ENCODE data around the gene CARD10.

The CARD10 gene

DNA sequence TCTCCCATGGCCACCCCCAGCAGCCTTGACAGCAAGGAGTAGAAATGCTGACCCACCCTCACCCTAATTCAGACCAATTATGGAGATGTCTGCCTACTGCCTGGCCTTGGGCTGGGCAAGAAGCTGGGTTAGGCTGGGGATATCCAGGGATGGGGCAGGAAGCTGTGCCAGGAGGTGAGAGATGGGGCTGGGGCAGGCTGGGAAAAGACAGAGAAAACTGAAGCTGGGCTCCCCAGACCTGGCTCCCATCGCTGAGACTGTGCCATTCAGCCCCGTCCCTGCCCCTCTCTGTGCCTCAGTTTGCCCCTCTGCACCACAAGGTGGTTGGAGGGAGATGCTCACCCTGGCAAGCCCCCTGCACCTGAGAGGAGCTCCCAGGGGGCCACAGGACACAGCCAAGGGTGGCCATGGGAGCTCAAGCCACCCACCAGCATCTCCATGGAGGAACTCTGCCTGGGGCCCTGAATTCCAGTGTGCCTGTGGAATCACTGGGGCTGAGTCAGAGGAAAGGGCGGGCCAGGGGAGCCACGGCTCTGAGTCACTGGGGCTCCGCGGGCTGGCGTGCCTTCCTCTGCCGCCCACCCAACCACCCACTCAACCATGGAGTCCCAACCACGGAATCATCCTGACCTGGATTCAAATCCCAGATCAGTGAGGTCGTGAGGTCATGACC lies 6.0 kb upstream of the CARD10 start:
- no peak for DNase-seq

GRCh38 chr22:37522482-37522881 lies 3.3 kb upstream of the CARD10 start:
- DNase-seq, result no peak

DNA sequence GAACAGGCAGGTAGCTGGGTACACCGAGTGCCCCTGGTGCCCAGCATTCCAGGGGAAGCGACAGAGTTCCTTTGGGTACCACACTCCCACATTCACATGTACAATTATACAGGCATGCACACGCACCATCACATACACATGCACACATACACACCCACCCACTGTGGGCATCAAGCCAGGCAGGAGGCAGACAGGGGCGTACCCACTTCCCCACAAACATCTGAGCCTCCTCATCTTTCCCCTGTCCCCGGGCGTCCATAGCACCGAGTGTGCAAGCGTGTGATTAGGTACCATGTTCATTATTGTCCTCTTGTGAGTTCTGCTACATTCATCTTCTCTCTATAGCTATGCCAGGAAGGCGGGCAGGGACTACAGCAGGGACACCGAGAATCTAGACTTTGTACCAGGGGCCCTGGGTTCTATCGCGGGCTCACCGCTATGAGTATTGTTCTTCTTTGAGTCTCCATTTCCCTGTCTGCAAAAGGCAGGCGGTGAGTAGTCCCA lies 2.1 kb upstream of the CARD10 start:
- no peak for DNase-seq

DNA sequence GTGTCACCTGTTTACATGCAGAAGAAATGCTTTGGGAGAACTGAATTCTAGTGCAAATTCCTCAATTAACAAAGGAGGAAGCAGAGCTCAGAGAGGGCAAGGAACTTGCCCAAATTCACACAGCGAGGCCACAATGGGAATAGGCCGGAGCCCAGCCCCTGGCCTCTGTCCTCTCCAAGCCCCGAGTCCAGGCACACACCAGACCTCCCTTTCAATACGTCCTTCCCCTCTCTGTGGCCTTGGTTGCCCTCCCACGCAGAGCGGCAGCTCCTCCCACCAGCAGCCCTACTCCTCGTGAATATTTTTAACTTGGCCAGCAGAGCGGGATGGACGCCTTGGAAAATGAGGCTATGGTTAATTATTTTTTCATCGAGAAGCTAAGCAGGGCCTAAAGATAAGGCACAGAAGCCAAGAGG lies 1.6 kb upstream of the CARD10 start:
- no peak for DNase-seq

DNA sequence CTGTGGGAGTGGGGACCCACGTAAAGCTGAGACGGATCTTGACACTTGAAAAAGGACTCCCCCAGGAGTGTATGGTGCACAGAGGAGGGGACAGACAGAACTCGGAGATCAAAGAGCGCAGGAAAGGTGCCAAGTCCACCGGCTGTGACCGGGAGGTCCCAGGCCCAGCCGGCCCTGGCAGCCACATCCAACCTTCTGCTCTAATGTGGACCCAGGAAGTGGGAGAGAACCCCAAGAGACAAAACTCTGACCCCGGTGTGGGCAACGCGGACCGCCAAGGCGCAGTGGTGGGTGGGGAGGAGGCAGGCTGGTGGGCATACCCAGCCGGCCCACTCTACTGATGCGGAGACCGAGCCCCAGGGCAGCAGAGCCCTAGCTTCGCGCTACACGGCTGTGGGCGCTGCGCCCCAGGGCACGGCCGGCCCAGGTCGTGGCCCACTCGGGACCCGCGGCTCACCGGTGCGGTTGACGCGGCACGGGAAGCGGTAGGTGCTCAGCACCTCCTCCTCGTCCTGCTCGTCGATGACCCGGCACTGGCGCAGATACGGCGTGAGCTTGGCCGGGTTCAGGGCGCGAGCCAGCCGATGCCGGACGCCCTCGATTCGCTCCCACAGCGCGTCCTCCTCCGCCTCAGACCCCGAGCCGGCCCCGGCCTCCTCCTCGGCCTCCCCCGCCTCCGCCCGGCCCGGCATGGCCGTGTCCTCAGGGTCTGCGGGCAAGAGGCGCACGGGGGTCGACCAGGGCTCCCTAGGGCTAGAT lies 527 bp downstream of the CARD10 start:
- DNase-seq, result no peak

- no peak for DNase-seq
These were observed 1.3 kb downstream of the CARD10 start for GRCh38 chr22:37517826-37518450.

- no peak for DNase-seq
These were observed 2.8 kb downstream of the CARD10 start for GRCh38 chr22:37516456-37516855.

GRCh38 chr22:37515901-37516300 lies 3.3 kb downstream of the CARD10 start:
- no peak for DNase-seq

GRCh38 chr22:37514526-37515051 lies 4.6 kb downstream of the CARD10 start:
- no peak for DNase-seq

GRCh38 chr22:37511395-37512104 lies 7.7 kb downstream of the CARD10 start:
- DNase-seq, result no peak

DNA sequence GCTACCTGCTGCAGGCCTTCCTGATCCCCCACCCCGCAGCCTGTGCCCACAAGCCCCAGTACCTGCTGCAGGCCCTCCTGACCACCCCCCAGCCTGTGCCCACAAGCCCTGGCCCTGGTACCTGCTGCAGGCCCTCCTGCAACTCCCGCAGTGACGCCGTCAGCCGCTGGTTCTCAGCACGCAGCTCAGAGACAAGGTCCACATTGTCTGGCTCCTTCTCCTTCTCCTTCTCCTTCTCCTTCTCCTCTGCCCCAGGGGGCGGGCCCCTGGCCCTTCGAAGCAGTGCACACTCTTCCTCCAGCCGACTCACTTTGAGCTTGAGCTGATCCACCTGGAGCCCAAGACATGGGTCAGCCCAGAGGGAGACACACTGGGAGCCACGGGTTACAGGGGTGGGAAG lies 9.1 kb downstream of the CARD10 start:
- DNase-seq, result no peak

DNA sequence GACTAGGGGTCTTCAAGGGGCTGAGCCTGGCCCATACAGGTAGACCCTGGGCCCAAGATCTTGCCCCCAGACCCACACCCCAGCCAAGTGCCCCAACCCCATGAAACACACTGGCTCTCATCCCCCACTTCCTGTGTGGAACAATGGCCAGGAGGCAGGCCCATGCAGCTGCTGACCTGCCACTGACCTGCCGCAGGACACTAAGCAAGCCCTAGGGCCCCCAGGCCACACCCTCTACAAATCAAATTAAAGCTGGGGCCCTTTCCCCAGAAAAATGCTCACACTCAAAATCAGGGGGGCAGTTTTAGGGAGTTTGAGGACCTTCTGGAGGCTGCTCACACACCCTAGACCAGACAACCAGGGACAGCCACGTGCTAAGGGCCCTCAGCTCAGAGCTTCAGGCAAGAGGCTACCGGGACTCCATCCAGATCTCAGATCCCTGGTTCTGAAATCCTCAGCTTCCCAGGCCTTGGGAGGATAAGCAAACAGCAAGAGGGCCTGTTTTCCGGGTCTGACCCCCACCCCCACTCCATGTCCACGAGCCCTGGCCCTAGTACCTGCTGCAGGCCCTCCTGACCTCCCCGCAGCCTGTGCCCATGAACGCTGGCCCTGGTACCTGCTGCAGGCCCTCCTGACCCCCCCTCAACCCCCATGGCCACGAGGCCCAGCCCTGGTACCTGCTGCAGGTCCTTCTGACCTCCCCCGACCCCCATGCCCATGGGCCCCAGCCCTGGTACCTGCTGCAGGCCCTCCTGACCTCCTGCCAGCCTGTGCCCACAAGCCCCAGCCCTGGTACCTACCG lies 10.0 kb downstream of the CARD10 start:
- no peak for DNase-seq

- no peak for DNase-seq
These were observed 10.7 kb downstream of the CARD10 start for GRCh38 chr22:37508431-37508992.

- no peak for DNase-seq
These were observed 11.5 kb downstream of the CARD10 start for GRCh38 chr22:37507731-37508130.

DNA sequence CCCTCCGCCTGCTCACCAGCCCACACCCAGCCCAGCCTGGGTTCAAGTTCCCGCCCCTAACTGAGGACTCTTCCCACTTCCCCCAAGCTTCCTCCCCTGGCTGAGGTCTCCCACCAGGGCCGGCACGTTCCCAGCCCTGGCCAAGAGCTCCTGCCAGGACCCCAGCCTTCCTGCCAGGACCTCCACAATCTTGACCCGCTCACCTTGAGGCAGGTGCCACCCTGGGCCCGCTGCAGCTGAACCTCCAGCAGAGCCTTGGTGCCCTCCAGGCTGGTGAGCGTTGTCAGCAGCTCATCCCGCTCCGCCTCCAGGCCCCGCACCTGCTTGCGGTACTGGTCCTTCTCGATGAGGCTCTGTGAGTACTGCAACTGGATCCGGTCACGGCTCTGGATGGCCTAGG lies 13.2 kb downstream of the CARD10 start:
- DNase-seq, result no peak

DNA sequence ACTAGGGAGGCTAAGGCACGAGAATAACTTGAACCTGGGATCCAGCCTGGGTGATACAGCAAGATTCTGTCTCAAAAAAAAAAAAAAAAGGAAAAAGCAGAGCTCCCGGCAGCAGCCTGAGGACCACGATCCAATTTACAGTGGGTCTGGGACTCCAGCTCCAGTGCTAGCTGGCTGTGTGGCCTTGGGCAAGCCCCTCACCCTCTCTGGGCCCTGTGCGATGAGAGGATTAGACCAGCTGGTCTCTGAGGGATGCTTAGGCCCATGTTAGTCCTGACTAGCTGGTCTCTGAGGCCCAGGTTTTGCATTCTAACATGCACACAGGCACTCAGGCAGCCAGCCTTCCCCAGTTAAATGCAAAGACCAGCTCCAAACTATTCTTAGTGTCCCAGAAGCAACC lies 13.7 kb downstream of the CARD10 start:
- DNase-seq, result no peak

- DNase-seq, result no peak
These were observed 14.3 kb downstream of the CARD10 start for GRCh38 chr22:37504964-37505363.

- DNase-seq, result no peak
These were observed 15.4 kb downstream of the CARD10 start for GRCh38 chr22:37503850-37504249.

- no peak for DNase-seq
These were observed 16.0 kb downstream of the CARD10 start for GRCh38 chr22:37503183-37503683.

DNA sequence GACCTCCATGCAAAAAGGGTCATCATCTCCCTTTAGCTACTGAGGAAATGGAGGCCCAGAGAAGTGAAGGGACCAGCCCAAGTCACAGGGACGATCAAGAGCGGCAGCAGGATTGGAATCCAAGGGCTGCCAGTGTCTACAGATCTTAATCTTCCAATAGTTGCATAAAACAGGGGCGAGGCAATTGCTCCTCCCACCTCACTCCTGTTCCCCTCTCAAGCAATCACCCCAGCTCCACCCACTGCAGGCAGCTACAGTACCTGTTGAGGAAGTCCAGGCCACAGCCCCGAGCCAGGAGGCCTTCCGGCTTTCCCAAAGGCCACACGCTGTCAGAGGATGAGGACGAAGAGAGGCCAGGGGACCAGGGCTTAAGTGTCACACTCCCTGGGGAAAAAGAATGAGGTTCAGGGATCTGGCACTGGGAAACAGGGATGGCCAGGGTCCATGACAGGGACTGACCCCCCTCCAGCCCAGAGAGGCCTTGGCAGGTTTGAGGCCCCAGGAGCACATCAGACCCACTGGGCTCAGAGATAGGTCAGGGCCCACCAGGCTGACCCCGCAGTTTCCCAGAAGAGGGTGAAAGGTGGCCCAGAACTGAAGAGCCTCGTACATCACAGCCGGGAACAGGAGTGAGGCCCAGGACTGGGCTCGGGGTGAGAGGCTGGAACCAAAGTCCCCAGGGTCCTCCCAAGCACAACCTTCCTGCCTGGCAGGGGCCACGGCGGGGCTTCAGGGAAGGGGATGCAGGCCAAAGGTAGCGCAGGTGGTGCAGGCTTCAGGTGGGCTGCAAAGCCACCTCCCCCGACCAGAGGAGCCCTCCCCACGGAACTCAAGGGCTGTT lies 16.7 kb downstream of the CARD10 start:
- no peak for DNase-seq

Measured in NCI-H2029 (cell line).